Breast epithelium (tissue), 4 donors: Measurements from ENCODE around the gene C11orf58. TPM values are rescaled to one million over a fixed set of nuclear protein-coding genes. Genes with fewer than 3 reads are reported as not detected.

ENCODE experiments used
- DNase-seq, 2 donors: peaks; one replicate each; pipeline ENCODE4 v3.0.0-alpha.2; 2019; ENCODE audit warnings: low spot score in 2 of 2
- H3K27ac ChIP-seq, 2 donors: fragments of 200-600 bp; sonication (generic) in 1 of 2; one replicate each; pipeline ENCODE4 v1.5.1; 2016 to 2019; ENCODE audit warnings: mild to moderate bottlenecking in 1 of 2
- H3K27me3 ChIP-seq, 2 donors: fragments of 200-600 bp; sonication (generic) in 1 of 2; one replicate each; pipeline versions ENCODE4 v1.5.1 to v1.6.0; 2017 to 2019; ENCODE audit warnings: control low read depth in 1 of 2, mild to moderate bottlenecking in 1 of 2
- H3K36me3 ChIP-seq: fragments of 200-600 bp; one replicate; pipeline ENCODE4 v1.5.1; 2019
- H3K4me1 ChIP-seq, 2 donors: fragments of 200-600 bp; sonication (generic); one replicate each; pipeline ENCODE4 v1.5.1; 2016 to 2019; ENCODE audit warnings: control low read depth in 1 of 2
- H3K4me3 ChIP-seq, 3 donors: fragments of 200-600 bp; sonication (generic); 1 replicate in 2 of 3; 2 replicates in 1 of 3; pipeline ENCODE4 v1.5.1; 2016 to 2019; ENCODE audit warnings: mild to moderate bottlenecking in 3 of 3, moderate library complexity in 2 of 3
- H3K9me3 ChIP-seq, 2 donors: fragments of 200-600 bp; sonication (generic) in 1 of 2; one replicate each; pipeline ENCODE4 v1.5.1; 2016 to 2019; ENCODE audit warnings: control low read depth in 1 of 2
- CTCF ChIP-seq, 3 donors: fragments of 450-650 bp; IDR thresholded peaks; one replicate each; pipeline ENCODE4 v1.5.1; 2016 to 2017; ENCODE audit warnings: antibody characterized with exemption in 3 of 3, mild to moderate bottlenecking in 3 of 3, moderate library complexity in 3 of 3
- POLR2A ChIP-seq: fragments of 450-650 bp; IDR thresholded peaks from one replicate; pipeline ENCODE4 v1.6.1; 2016; ENCODE audit warnings: antibody characterized with exemption, mild to moderate bottlenecking, moderate library complexity
- POLR2AphosphoS5 ChIP-seq, 3 donors: sonication (generic); formaldehyde crosslinking; IDR thresholded peaks; one replicate each; pipeline ENCODE4 v1.6.1; 2017; ENCODE audit warnings: antibody characterized with exemption in 3 of 3
- intact Hi-C: fragments of 100-400 bp; cut with DNase I; formaldehyde crosslinking; loops from one replicate; pipeline ENCODE4 v1.15.1; 2023; ENCODE audit warnings: low total_unique reads
- total RNA-seq, 3 donors: library from RNA; depleted of rRNA; stranded (reverse); fragments of >200 nt; gene quantifications; one replicate each; pipeline ENCODE4 v1.1.0, GENCODE V29; 2016

C11orf58 gene
- total RNA-seq, 3 donors from 2014 or later: 183 to 207 (median 197) TPM

DNA sequence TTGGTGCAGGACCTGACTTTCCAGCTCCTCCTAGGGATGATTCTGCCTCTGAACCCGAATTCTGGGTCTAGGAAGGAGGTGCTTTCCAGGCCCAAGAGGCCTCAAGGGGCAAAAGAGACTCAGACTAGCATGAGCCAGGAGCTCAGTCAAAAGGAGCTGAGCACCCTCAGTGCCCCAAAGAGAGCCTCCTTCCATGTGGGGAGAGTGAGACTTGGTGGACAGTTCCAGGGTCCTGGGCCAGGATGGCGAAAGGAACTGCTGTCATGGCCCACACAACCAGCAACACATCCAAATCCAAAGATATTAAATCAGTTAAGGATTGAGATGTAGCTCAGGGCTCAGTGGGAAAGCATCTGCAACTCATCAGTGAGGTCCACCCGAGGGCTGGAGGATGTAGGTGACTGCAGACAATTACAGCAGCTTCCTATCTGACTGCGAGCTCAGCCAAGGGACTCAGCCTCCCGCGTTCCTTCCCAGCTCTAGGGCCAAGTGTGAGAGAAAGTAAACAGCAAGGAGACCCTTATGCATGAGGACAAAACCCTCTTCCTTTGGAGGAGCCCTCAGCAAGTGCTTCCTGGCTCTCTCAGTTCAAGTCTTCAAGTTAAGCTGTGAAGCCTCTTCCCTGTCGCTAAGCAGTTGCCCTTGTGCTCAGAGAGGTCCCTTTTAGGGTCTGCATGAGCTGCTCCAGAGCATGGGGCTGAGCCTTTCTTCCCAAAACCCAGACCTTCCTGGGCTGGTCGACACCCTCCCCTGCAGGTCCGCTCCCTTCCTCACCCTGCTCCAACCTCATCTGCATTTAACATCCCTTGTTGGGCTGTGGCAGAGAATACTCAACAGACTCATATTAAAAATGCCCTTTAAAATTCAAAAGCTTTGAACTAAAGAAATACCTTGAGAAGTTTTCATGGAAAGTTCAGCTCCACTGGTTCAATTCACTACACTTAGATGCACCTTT, 35.8 kb downstream of the C11orf58 start:
- DNase-seq: no peak
- Histone ChIP-seq H3K27me3 (no peaks in the 10 kb centered on the region), H3K9me3 (no peaks in the 10 kb centered on the region), H3K4me1 (no peaks in the 10 kb centered on the region), H3K27ac (no peak overlapping the region), H3K4me3 (no peak overlapping the region), H3K36me3 (no peaks in the 10 kb centered on the region)
- intact Hi-C loops: no loop called here
- TF ChIP-seq POLR2AphosphoS5 (IDR thresholded peaks at IDR 0.05) (no peak), POLR2A (no peak), CTCF (IDR thresholded peaks at IDR 0.05) (no peak)

- DNase-seq: no peak
- intact Hi-C loops: no loop called here
- H3K4me1 ChIP-seq: no peaks in the 10 kb centered on the region
- no peak overlapping the region for H3K27ac ChIP-seq
- no peaks in the 10 kb centered on the region for H3K9me3 ChIP-seq
- H3K27me3 ChIP-seq: no peaks in the 10 kb centered on the region
- no peak for TF ChIP-seq POLR2AphosphoS5 (IDR thresholded peaks at IDR 0.05)
- no peak for TF ChIP-seq POLR2A
- no peak for TF ChIP-seq CTCF (IDR thresholded peaks at IDR 0.05)
- H3K4me3 ChIP-seq: no peak overlapping the region
- H3K36me3 ChIP-seq: no peaks in the 10 kb centered on the region
Observed at GRCh38 chr11:16774936-16775613, 36.6 kb downstream of the C11orf58 start.

GRCh38 chr11:16775614-16776283, 37.3 kb downstream of the C11orf58 start:
- Histone ChIP-seq H3K36me3 (no peaks in the 10 kb centered on the region), H3K27me3 (no peaks in the 10 kb centered on the region), H3K27ac (no peak overlapping the region), H3K4me1 (no peaks in the 10 kb centered on the region), H3K4me3 (no peak overlapping the region), H3K9me3 (no peaks in the 10 kb centered on the region)
- intact Hi-C loops: no loop called here
- no peak for DNase-seq
- no peak for TF ChIP-seq POLR2AphosphoS5 (IDR thresholded peaks at IDR 0.05)
- no peak for TF ChIP-seq CTCF (IDR thresholded peaks at IDR 0.05)
- TF ChIP-seq POLR2A: no peak

DNA sequence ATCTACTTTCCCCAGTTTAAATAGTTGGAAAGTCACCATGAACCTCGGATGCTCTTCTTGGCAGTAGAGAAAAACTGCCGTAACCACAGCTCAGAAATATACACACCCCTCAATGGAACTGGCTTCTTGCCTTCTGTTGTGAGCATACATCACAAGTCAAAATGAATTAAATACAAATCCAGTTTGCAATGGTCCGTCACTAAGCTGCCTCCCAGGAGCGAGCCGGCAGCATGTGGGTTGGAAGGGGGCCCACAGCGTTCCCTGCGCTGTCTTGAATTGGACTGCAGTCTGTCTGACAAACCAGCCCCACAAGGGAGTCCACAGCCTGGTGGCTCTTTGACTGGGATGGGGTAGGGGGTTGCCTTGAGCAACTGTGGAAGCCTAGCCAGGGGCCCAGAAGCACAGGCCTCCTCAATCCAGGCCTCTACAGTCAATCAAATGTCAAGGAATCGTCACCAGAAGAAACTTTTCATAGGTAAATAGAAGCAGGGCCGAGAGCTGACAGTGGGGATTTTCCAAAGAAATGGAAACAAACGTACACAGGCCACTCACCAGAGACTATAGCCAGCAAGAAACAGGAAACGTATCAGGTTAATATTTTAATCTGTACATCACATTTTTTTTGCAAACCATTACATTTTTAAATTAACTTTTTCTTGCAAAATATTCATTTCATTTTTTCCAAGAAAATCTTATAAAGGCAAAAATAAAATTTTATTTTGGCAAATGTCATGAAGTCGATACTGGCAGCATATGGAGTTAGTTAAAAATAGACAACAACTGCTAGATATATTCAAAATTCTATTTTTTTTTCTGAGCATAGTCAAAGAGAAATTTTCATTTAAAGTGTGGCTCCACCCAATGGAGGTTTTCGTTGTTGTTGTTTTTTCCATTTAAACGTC, 38.5 kb downstream of the C11orf58 start:
- no peaks in the 10 kb centered on the region for H3K36me3 ChIP-seq
- H3K4me1 ChIP-seq: no peaks in the 10 kb centered on the region
- H3K9me3 ChIP-seq: no peaks in the 10 kb centered on the region
- intact Hi-C loops: no loop called here
- TF ChIP-seq POLR2AphosphoS5 (IDR thresholded peaks at IDR 0.05): no peak
- DNase-seq: no peak
- H3K27ac ChIP-seq: no peak overlapping the region
- no peaks in the 10 kb centered on the region for H3K27me3 ChIP-seq
- H3K4me3 ChIP-seq: no peak overlapping the region

DNA sequence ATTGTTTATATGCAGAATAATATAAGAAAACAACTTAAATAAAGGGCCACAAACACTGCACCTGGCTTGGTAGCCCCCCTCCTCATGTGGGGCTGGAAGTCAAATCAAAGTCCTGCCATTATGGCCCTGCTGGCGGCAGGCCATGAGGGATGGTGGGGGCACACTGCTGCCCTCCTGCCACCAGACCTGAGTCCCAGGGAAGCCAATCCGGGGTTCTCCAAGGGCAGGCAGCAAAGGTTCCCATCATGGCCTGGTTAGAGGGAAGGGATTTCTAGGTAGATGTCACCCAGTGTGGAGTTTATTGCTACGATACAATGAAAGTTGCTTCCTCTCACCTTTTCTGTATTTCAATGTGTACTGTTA, 39.1 kb downstream of the C11orf58 start:
- TF ChIP-seq POLR2AphosphoS5 (IDR thresholded peaks at IDR 0.05) (no peak), CTCF (IDR thresholded peaks at IDR 0.05) (no peak), POLR2A (no peak)
- Histone ChIP-seq H3K27ac (no peak overlapping the region), H3K4me3 (no peak overlapping the region), H3K27me3 (no peaks in the 10 kb centered on the region), H3K36me3 (no peaks in the 10 kb centered on the region), H3K9me3 (no peaks in the 10 kb centered on the region), H3K4me1 (no peaks in the 10 kb centered on the region)
- intact Hi-C loops: no loop called here
- DNase-seq: no peak
